ENCODE measurements around the gene MTMR8. TPM values are rescaled to one million over a fixed set of nuclear protein-coding genes. Genes with fewer than 3 reads are reported as not detected.

Gene MTMR8
- polyA plus RNA-seq, 2 of the 4 experiments (the other 2 are of a cell fraction): 1.4 to 1.6 TPM

DNA sequence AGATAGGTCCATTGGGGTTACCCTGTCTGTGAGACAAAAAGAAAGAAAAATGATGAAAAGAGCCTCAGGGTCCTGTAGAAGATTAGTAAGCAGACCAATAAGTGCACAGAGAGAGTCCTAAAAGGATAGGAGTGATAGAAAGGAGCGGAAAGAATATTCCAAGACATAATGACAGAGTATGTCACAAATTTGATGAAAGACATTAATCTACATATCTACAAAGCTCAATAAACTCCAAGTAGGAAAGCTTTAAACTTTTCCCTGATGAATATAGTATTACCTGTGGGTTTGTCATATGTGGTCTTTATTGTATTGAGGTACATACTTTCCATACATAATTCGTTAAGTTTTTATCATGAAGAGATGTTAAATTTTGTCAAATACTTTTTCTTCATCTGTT, 73.7 kb downstream of the MTMR8 start:
- POLR2A ChIA-PET: no interaction called here

DNA sequence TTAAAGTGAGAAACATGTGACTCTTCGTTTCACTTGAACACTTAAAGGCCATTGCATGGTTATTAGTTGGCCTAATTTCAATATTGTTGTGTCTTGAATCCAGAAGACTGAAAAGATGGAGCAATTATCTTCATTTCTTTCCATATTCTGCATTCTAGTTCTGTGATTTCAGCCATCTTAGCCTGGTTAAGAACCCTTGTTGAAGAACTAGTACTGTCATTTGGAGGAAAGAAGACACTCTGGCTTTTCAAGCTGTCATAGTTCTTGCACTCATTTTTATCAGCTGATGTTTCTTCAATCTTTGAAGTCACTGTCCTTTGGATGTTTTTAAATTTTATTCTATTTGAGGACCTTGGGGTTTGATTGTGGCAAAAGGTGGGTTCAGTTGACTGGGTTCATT, 81.6 kb downstream of the MTMR8 start:
- POLR2A ChIA-PET: no interaction called here
- no peak for FAIRE-seq

More for the DNA sequence above, 73.7 kb downstream of the MTMR8 start:
- WGBS (ENCODE audit: missing lambda C conversion rate): 11% methylated on average over 2 of the region's 2 CpGs
- CTCF ChIA-PET: interaction anchor here (0.9 kb wide), 1 partner anchor 76 kb away, joined by 4 read pairs; no protein-coding TSS in a partner anchor
- ATAC-seq (no peak), FAIRE-seq (peak; percentile 63), DNase-seq (ENCODE audit: low read depth in 1 of 2, low spot score in 1 of 2) (no peak)
- Histone ChIP-seq H3K27ac (no peak overlapping the region), H3K4me2 (no peak overlapping the region), H3K4me3 (no peak overlapping the region), H3K4me1 (no peaks in the 10 kb centered on the region), H3K9me3 (no peaks in the 10 kb centered on the region)
- TF ChIP-seq CBX8 (IDR thresholded peaks at IDR 0.05): no peak
- TF ChIP-seq RNF2 (IDR thresholded peaks at IDR 0.05; ENCODE audit: borderline replicate concordance, low read depth): no peak

DNA sequence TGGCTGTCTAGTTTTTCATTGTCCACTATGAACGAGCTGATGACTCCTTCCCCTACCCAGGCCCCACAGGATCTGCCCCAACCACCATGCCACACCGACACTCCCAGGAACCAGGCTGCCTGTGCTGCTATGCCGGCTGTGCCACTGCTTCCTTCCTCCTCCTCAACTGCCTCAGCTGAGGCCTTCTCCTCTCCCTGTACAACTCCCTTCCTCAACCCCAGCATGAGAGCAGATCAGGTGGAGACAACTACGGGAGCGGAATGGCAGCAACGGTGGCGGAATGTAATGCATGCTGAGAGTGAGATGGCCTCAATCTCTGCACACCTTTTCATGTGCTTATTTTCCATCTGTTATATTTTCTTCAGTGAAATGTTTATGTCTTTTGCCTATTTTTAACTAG, 88.5 kb downstream of the MTMR8 start:
- FAIRE-seq (no peak), DNase-seq (ENCODE audit: low read depth in 1 of 2, low spot score in 1 of 2) (no peak), ATAC-seq (no peak)
- 63% methylated on average over 7 of the region's 7 CpGs for WGBS (ENCODE audit: missing lambda C conversion rate)
- ChIA-PET CTCF (no interaction called here), POLR2A (no interaction called here)
- TF ChIP-seq FOSB (CRISPR knock-in tag; IDR thresholded peaks at IDR 0.05) (no peak), KDM5A (IDR thresholded peaks at IDR 0.05) (no peak), NFE2L2 (conservative IDR thresholded peaks at IDR 0.05; ENCODE audit: low read length) (no peak), JUN (IDR thresholded peaks at IDR 0.05) (no peak), POLR2AphosphoS2 (conservative IDR thresholded peaks at IDR 0.05; ENCODE audit: low read length) (no peak)
- Histone ChIP-seq H3K27ac (no peak overlapping the region), H3K9me3 (no peaks in the 10 kb centered on the region), H3K4me1 (no peaks in the 10 kb centered on the region), H3K4me2 (no peak overlapping the region), H3K4me3 (no peak overlapping the region)

More for the DNA sequence above, 81.6 kb downstream of the MTMR8 start:
- 0% methylated on average over 1 of the region's 1 CpG for WGBS (ENCODE audit: missing lambda C conversion rate)
- DNase-seq (ENCODE audit: low read depth in 1 of 2, low spot score in 1 of 2) (no peak), ATAC-seq (no peak)
- H3K4me2 ChIP-seq: no peak overlapping the region
- CTCF ChIA-PET: no interaction called here
- no peak overlapping the region for H3K4me3 ChIP-seq
- no peak overlapping the region for H3K27ac ChIP-seq
- H3K9me3 ChIP-seq: no peaks in the 10 kb centered on the region
- TF ChIP-seq SREBF2 (IDR thresholded peaks at IDR 0.05): no peak
- no peak for TF ChIP-seq RFX5 (IDR thresholded peaks at IDR 0.05)
- TF ChIP-seq FOSL2 (IDR thresholded peaks at IDR 0.05): no peak
- no peak for TF ChIP-seq FOSL2 (CRISPR knock-in tag; IDR thresholded peaks at IDR 0.05)
- no peak for TF ChIP-seq NR3C1 (IDR thresholded peaks at IDR 0.05)
- TF ChIP-seq, protein P1, sequence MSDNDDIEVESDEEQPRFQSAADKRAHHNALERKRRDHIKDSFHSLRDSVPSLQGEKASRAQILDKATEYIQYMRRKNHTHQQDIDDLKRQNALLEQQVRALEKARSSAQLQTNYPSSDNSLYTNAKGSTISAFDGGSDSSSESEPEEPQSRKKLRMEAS (IDR thresholded peaks at IDR 0.05): no peak
- TF ChIP-seq NPAS2 (CRISPR knock-in tag; IDR thresholded peaks at IDR 0.05; ENCODE audit: borderline replicate concordance): no peak
- TF ChIP-seq TP53 (CRISPR knock-in tag; IDR thresholded peaks at IDR 0.05): no peak
- no peak for TF ChIP-seq ESRRA (IDR thresholded peaks at IDR 0.05; ENCODE audit: borderline replicate concordance, low read length)
- no peak for TF ChIP-seq HOXB5 (CRISPR knock-in tag; IDR thresholded peaks at IDR 0.05)
- TF ChIP-seq, protein P2, sequence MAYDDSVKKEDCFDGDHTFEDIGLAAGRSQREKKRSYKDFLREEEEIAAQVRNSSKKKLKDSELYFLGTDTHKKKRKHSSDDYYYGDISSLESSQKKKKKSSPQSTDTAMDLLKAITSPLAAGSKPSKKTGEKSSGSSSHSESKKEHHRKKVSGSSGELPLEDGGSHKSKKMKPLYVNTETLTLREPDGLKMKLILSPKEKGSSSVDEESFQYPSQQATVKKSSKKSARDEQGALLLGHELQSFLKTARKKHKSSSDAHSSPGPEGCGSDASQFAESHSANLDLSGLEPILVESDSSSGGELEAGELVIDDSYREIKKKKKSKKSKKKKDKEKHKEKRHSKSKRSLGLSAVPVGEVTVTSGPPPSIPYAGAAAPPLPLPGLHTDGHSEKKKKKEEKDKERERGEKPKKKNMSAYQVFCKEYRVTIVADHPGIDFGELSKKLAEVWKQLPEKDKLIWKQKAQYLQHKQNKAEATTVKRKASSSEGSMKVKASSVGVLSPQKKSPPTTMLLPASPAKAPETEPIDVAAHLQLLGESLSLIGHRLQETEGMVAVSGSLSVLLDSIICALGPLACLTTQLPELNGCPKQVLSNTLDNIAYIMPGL (CRISPR knock-in tag; IDR thresholded peaks at IDR 0.05; ENCODE audit: borderline replicate concordance): no peak
- TF ChIP-seq ZC3H11A (IDR thresholded peaks at IDR 0.05): no peak
- no peak for TF ChIP-seq KDM5A (IDR thresholded peaks at IDR 0.05)
- no peak for TF ChIP-seq NFE2L2 (conservative IDR thresholded peaks at IDR 0.05; ENCODE audit: low read length)
- TF ChIP-seq MAFK (IDR thresholded peaks at IDR 0.05; ENCODE audit: partially characterized antibody): no peak
- TF ChIP-seq, protein P3, sequence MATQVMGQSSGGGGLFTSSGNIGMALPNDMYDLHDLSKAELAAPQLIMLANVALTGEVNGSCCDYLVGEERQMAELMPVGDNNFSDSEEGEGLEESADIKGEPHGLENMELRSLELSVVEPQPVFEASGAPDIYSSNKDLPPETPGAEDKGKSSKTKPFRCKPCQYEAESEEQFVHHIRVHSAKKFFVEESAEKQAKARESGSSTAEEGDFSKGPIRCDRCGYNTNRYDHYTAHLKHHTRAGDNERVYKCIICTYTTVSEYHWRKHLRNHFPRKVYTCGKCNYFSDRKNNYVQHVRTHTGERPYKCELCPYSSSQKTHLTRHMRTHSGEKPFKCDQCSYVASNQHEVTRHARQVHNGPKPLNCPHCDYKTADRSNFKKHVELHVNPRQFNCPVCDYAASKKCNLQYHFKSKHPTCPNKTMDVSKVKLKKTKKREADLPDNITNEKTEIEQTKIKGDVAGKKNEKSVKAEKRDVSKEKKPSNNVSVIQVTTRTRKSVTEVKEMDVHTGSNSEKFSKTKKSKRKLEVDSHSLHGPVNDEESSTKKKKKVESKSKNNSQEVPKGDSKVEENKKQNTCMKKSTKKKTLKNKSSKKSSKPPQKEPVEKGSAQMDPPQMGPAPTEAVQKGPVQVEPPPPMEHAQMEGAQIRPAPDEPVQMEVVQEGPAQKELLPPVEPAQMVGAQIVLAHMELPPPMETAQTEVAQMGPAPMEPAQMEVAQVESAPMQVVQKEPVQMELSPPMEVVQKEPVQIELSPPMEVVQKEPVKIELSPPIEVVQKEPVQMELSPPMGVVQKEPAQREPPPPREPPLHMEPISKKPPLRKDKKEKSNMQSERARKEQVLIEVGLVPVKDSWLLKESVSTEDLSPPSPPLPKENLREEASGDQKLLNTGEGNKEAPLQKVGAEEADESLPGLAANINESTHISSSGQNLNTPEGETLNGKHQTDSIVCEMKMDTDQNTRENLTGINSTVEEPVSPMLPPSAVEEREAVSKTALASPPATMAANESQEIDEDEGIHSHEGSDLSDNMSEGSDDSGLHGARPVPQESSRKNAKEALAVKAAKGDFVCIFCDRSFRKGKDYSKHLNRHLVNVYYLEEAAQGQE (IDR thresholded peaks at IDR 0.05): no peak
- TF ChIP-seq HOXB13 (CRISPR knock-in tag; IDR thresholded peaks at IDR 0.05; ENCODE audit: low read depth): no peak
- TF ChIP-seq ZSCAN20 (CRISPR knock-in tag; IDR thresholded peaks at IDR 0.05): no peak
- no peak for TF ChIP-seq JUNB (IDR thresholded peaks at IDR 0.05)
- no peaks in the 10 kb centered on the region for H3K4me1 ChIP-seq

Data from A549 (cell line).